Activated CD4-positive, alpha-beta memory T cell treated with anti-CD3 and anti-CD28 coated beads for 36 hours (primary cell): ENCODE measurements around the gene MCRIP2. TPM values are rescaled to one million over a fixed set of nuclear protein-coding genes. Genes with fewer than 3 reads are reported as not detected.

Experiments used
- CTCF ChIA-PET: fragments of 350-600 bp; sonication (Branson Sonifier 250); formaldehyde crosslinking; loops from one replicate; lab custom pipeline; 2021; ENCODE audit warnings: antibody characterized with exemption, inconsistent platforms; lab: Charles Lee
- POLR2A ChIA-PET: fragments of 350-600 bp; sonication (Branson Sonifier 250); formaldehyde crosslinking; loops from one replicate; lab custom pipeline; 2021; ENCODE audit warnings: antibody characterized with exemption; lab: Charles Lee
- DNase-seq: peaks from one replicate; pipeline ENCODE4 v3.0.0-alpha.2; 2020
- H3K27ac Mint-ChIP-seq: one replicate; pipeline ENCODE4 v1.8.0; 2021; ENCODE audit warnings: mixed read lengths
- H3K27me3 Mint-ChIP-seq: one replicate; pipeline ENCODE4 v1.8.0; 2021; ENCODE audit warnings: mixed read lengths
- H3K36me3 Mint-ChIP-seq: one replicate; pipeline ENCODE4 v1.8.0; 2021; ENCODE audit warnings: mixed read lengths
- H3K4me1 Mint-ChIP-seq: one replicate; pipeline ENCODE4 v1.8.0; 2021; ENCODE audit warnings: low read depth, mixed read lengths
- H3K4me3 Mint-ChIP-seq: one replicate; pipeline ENCODE4 v1.8.0; 2021; ENCODE audit warnings: mild to moderate bottlenecking, mixed read lengths
- H3K9me3 Mint-ChIP-seq: one replicate; pipeline ENCODE4 v1.8.0; 2021; ENCODE audit warnings: mixed read lengths
- intact Hi-C: fragments of 100-400 bp; cut with micrococcal nuclease; formaldehyde crosslinking; loops from one replicate; pipeline ENCODE4 v1.15.1; 2023
- total RNA-seq, 2 experiments: library from RNA; stranded (reverse); gene quantifications; one replicate each; pipeline ENCODE4 v1.2.3, GENCODE V29; 2021

MCRIP2 gene
- total RNA-seq, 2 experiments from 2014 or later: 41.1 to 44.1 TPM

DNA sequence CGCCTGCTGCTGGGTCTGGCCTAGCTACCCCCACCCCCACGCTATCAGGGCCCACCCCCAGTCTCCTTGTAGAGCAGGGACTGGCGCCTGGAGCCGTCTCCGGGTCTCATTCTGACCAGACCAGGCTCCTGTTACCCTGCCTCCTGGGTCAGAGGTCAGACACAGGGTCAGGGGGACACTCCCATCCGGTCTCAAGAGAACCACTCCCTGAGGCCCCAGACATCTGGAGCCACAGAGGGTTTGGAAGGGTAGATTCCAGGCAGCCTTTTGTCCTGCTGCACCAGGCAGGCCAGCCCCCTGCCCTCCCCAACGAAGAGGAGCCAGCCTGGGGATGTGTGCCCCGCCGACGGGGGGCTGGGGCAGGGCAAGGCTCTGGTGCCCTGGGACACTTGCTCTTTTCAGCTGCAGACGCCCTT is 11.8 kb upstream of the MCRIP2 start:
- Mint-ChIP-seq H3K9me3 (no peaks in the 10 kb centered on the region), H3K4me1 (peaks cover 2% of the 10 kb centered on the region), H3K4me3 (no peak overlapping the region), H3K27ac (no peak overlapping the region), H3K36me3 (no peaks in the 10 kb centered on the region), H3K27me3 (no peaks in the 10 kb centered on the region)
- CTCF ChIA-PET: no interaction called here
- intact Hi-C loops: no loop called here
- POLR2A ChIA-PET: no interaction called here
- no peak for DNase-seq

GRCh38 chr16:630249-630814 is 11.3 kb upstream of the MCRIP2 start:
- no peak for DNase-seq
- intact Hi-C loops: no loop called here
- no peaks in the 10 kb centered on the region for H3K27me3 Mint-ChIP-seq
- CTCF ChIA-PET: no interaction called here
- no peaks in the 10 kb centered on the region for H3K36me3 Mint-ChIP-seq
- POLR2A ChIA-PET: no interaction called here
- H3K4me3 Mint-ChIP-seq: no peak overlapping the region
- H3K27ac Mint-ChIP-seq: no peak overlapping the region
- no peaks in the 10 kb centered on the region for H3K9me3 Mint-ChIP-seq
- peaks cover 5% of the 10 kb centered on the region for H3K4me1 Mint-ChIP-seq

- no peaks in the 10 kb centered on the region for H3K36me3 Mint-ChIP-seq
- H3K4me1 Mint-ChIP-seq: peaks cover 5% of the 10 kb centered on the region
- no peaks in the 10 kb centered on the region for H3K9me3 Mint-ChIP-seq
- ChIA-PET POLR2A (no interaction called here), CTCF (no interaction called here)
- DNase-seq: no peak
- no peak within 1 kb of the TSS for H3K4me3 Mint-ChIP-seq
- no peaks in the 10 kb centered on the region for H3K27me3 Mint-ChIP-seq
- H3K27ac Mint-ChIP-seq: no peak within 1 kb of the TSS
- intact Hi-C loops: no loop called here
Observed at GRCh38 chr16:630815-631405, 10.7 kb upstream of the MCRIP2 start, which contains the start of gene WFIKKN1. WFIKKN1 (plus strand) TSS chr16:630985; CDS start chr16:631254, 269 bp downstream.

GRCh38 chr16:631808-632358 is 9.7 kb upstream of the MCRIP2 start:
- H3K9me3 Mint-ChIP-seq: no peaks in the 10 kb centered on the region
- no peak overlapping the region for H3K27ac Mint-ChIP-seq
- DNase-seq: no peak
- peaks cover 5% of the 10 kb centered on the region for H3K4me1 Mint-ChIP-seq
- ChIA-PET POLR2A (no interaction called here), CTCF (no interaction called here)
- peaks cover 3% of the 10 kb centered on the region for H3K27me3 Mint-ChIP-seq
- peaks cover 4% of the 10 kb centered on the region for H3K36me3 Mint-ChIP-seq
- intact Hi-C loops: no loop called here
- no peak overlapping the region for H3K4me3 Mint-ChIP-seq

- ChIA-PET POLR2A (no interaction called here), CTCF (no interaction called here)
- no peak for DNase-seq
- Mint-ChIP-seq H3K27ac (no peak overlapping the region), H3K4me1 (peaks cover 5% of the 10 kb centered on the region), H3K27me3 (peaks cover 3% of the 10 kb centered on the region), H3K4me3 (no peak overlapping the region), H3K9me3 (no peaks in the 10 kb centered on the region), H3K36me3 (peaks cover 4% of the 10 kb centered on the region)
- intact Hi-C loops: no loop called here
Observed at GRCh38 chr16:632486-633335, 8.9 kb upstream of the MCRIP2 start.

DNA sequence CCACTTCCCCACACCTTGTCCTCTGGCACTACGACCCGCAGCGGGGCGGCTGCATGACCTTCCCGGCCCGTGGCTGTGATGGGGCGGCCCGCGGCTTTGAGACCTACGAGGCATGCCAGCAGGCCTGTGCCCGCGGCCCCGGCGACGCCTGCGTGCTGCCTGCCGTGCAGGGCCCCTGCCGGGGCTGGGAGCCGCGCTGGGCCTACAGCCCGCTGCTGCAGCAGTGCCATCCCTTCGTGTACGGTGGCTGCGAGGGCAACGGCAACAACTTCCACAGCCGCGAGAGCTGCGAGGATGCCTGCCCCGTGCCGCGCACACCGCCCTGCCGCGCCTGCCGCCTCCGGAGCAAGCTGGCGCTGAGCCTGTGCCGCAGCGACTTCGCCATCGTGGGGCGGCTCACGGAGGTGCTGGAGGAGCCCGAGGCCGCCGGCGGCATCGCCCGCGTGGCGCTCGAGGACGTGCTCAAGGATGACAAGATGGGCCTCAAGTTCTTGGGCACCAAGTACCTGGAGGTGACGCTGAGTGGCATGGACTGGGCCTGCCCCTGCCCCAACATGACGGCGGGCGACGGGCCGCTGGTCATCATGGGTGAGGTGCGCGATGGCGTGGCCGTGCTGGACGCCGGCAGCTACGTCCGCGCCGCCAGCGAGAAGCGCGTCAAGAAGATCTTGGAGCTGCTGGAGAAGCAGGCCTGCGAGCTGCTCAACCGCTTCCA is 8.1 kb upstream of the MCRIP2 start:
- intact Hi-C loops: no loop called here
- ChIA-PET POLR2A (no interaction called here), CTCF (no interaction called here)
- Mint-ChIP-seq H3K4me1 (peaks cover 5% of the 10 kb centered on the region), H3K27me3 (peaks cover 3% of the 10 kb centered on the region), H3K4me3 (no peak overlapping the region), H3K27ac (no peak overlapping the region), H3K36me3 (peaks cover 4% of the 10 kb centered on the region), H3K9me3 (no peaks in the 10 kb centered on the region)
- no peak for DNase-seq

DNA sequence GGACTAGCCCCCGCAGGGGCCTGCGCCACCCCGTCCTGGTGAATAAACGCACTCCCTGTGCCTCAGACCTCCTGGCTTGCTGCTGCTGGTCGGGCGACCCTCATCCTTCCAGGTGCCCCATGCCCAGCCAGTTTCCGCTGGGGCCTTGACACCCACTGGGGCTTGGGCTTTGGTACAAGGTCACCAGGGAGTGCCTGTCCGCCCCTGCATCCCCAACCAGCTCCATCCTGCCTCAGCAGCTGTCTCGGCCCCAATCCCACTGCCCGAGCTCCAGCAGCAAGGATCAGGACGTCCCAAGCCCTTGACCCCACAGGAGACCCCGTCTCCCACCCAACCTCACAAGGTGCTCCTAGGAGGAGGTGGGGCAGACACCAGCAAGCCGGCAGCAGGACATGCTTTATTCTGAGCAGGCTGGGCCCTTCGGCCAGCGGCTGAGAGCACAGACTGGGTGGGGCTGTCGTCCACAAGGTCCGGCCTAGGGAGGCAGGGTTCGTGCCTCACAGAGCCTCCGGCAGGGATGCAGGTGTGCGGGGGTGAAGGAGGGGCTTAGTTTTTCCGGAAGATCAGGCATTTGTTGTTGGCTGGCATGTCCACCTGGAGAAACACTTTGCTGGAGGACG is 7.5 kb upstream of the MCRIP2 start:
- Mint-ChIP-seq H3K4me3 (peak overlapping the region; percentile 63), H3K4me1 (peaks cover 5% of the 10 kb centered on the region), H3K36me3 (peaks cover 4% of the 10 kb centered on the region), H3K9me3 (no peaks in the 10 kb centered on the region), H3K27ac (no peak overlapping the region), H3K27me3 (peaks cover 3% of the 10 kb centered on the region)
- ChIA-PET POLR2A (no interaction called here), CTCF (no interaction called here)
- intact Hi-C loops: no loop called here
- no peak for DNase-seq

DNA sequence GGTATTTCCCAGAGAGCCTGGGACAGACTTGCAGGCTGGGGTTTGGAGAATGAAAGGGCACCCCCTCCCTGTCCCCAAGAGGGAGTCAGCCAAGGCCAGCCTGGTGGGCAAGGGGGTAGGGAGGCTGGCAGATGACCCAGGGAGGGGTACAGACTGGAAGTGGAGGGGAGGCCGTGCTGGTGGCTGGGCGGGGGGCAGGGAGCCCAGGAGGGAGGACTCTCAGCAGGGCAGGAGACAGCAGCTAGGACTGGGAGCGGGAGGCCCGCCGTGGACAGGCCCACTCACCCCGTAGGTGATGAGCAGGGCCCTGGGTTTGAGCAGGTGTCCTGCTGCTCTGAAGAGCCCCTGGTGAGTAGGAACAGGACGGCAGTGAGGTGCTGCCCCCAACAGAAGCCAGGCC is 6.6 kb upstream of the MCRIP2 start:
- Mint-ChIP-seq H3K27ac (no peak overlapping the region), H3K36me3 (peaks cover 4% of the 10 kb centered on the region), H3K9me3 (no peaks in the 10 kb centered on the region), H3K4me1 (peaks cover 5% of the 10 kb centered on the region), H3K4me3 (peak overlapping the region; percentile 63), H3K27me3 (peaks cover 3% of the 10 kb centered on the region)
- ChIA-PET CTCF (no interaction called here), POLR2A (no interaction called here)
- DNase-seq: no peak
- intact Hi-C loops: loop anchor here (5.0 kb wide), 1 partner anchor 102 kb away; no protein-coding TSS in a partner anchor

GRCh38 chr16:635573-636205 is 5.9 kb upstream of the MCRIP2 start:
- POLR2A ChIA-PET: interaction anchor here (0.7 to 2.2 kb wide), 9 partner anchors 11 to 673 kb away, joined by 3 to 16 read pairs (median 3); partner anchors contain the start of genes CAPN15 and WDR90
- peaks cover 3% of the 10 kb centered on the region for H3K27me3 Mint-ChIP-seq

DNA sequence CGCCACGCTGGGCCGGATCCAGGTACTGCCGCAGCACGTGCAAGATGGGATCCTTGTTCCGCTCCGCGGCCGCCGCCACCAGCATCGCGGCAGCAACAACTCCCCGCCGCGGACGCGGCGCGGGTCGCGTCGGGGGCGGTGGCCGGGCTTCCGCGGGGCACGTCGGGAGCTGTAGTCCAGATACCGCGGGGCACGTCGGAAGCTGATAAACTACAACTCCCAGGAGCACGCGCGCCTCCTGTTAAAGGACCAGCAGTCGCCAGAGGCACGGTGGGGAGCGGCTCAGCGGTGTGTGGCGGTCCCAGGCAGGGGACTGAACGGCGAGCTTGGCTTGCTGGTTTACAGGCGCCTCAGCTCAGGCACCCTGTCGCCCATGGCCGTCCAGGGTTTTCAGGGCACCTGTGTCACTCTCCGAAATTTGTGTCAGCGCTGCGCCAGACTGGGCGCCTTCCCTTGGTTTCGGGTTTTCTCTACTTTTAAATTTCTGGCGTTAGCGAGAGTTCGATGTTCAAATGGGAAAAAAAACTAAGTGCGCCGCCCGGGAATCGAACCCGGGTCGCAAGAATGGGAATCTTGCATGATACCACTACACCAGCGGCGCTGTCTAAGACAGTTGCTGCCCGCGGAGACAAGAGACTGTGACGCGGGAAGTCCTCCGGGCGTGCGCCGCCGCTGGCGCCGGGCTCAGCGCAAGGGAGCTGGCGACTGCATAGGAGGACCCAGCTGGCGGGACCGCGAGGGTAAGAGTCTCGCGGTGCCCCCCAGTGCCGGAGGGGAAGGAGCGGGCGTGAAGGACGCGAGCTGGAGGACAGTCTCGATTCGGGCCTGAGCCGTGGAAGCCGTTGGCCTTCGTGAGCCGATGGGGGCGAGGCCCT is 5.2 kb upstream of the MCRIP2 start, which contains the start of gene METTL26:
METTL26 (minus strand) TSS at position 100 of the 875 bp plus-strand sequence; CDS start at position 85, 15 bp downstream.
- Mint-ChIP-seq H3K4me1 (peaks cover 5% of the 10 kb centered on the region), H3K4me3 (peak within 1 kb of the TSS; percentile 90), H3K27ac (peak within 1 kb of the TSS; percentile 89), H3K9me3 (no peaks in the 10 kb centered on the region), H3K27me3 (peaks cover 3% of the 10 kb centered on the region), H3K36me3 (peaks cover 4% of the 10 kb centered on the region)
- intact Hi-C loops: loop anchor here (1.0 to 5.0 kb wide), 5 partner anchors 47 to 235 kb away; partner anchors contain the start of genes DECR2 and JMJD8
- ChIA-PET CTCF (interaction anchor here (0.8 to 2.0 kb wide), 8 partner anchors 12 to 211 kb away, joined by 3 to 13 read pairs (median 4); partner anchors contain the start of genes RAB11FIP3 and WDR90), POLR2A (interaction anchor here (0.7 to 2.2 kb wide), 10 partner anchors 12 to 672 kb away, joined by 3 to 16 read pairs (median 3); partner anchors contain the start of genes CAPN15 and WDR90)
- DNase-seq: peak; percentile 96

More at GRCh38 chr16:635573-636205, 5.9 kb upstream of the MCRIP2 start:
- peak; percentile 31 for DNase-seq
- Mint-ChIP-seq H3K36me3 (peaks cover 4% of the 10 kb centered on the region), H3K27ac (no peak overlapping the region), H3K9me3 (no peaks in the 10 kb centered on the region), H3K4me1 (peaks cover 5% of the 10 kb centered on the region), H3K4me3 (peak overlapping the region; percentile 90)
- CTCF ChIA-PET: interaction anchor here (0.8 to 2.0 kb wide), 7 partner anchors 12 to 210 kb away, joined by 3 to 13 read pairs (median 5); partner anchors contain the start of genes RAB11FIP3 and WDR90
- intact Hi-C loops: loop anchor here (1.0 to 5.0 kb wide), 5 partner anchors 46 to 234 kb away; partner anchors contain the start of genes DECR2 and JMJD8
